Mucosa of stomach (tissue), 1 donor: ENCODE measurements around the gene FOXD4L6.
"Not testable (repeated sequence)": the region's sequence is repeated elsewhere in the genome, so short reads cannot be mapped to it uniquely, and the experiment has no call there.

Experiments
- H3K27me3 ChIP-seq: one replicate; pipeline ENCODE4 v1.7.0; 2013; ENCODE audit warnings: mild to moderate bottlenecking, low read length; ENCODE audit not compliant: control insufficient read depth, insufficient read depth
- H3K36me3 ChIP-seq: one replicate; pipeline ENCODE4 v1.7.0; 2013; ENCODE audit warnings: low read length; ENCODE audit not compliant: control insufficient read depth, insufficient read depth
- H3K4me1 ChIP-seq: one replicate; pipeline ENCODE4 v1.7.0; 2013; ENCODE audit warnings: mild to moderate bottlenecking, low read length; ENCODE audit not compliant: control insufficient read depth, insufficient read depth
- H3K4me3 ChIP-seq: one replicate; pipeline ENCODE4 v1.7.0; 2013; ENCODE audit warnings: low read length
- H3K9ac ChIP-seq: one replicate; pipeline ENCODE4 v1.7.0; 2013; ENCODE audit warnings: mild to moderate bottlenecking, low read length, moderate library complexity
- H3K9me3 ChIP-seq: one replicate; pipeline ENCODE4 v1.7.0; 2013; ENCODE audit warnings: mild to moderate bottlenecking, low read length, moderate library complexity; ENCODE audit not compliant: control insufficient read depth
- donor health status: Pancreatic carcinoma.

Gene FOXD4L6

DNA sequence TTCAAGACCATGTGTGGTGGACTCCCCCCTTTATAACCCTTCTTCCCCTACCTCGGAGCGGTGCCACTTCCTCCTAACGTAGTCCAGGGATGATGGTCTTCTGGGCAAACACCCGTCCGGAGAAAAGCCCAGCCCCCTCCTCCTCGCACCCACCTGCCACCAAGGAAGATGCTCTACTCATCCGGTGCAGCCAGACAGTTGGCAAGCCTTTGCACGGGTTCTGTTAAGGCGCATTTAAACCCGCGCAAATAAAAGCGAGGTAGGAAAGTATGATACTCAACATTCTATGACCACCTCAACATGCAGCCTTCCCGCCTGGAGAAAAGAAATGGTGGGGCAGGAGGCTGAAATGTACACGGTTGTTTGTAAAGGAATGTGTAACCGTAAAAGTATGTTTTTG is at the start of gene FOXD4L6:
Gene FOXD4L6, minus strand, starts transcription at position 101 of the 400 bp plus-strand sequence. CDS start 298 bp downstream, outside the sequence.
- H3K9me3 ChIP-seq, H3K4me1 ChIP-seq, H3K9ac ChIP-seq, H3K27me3 ChIP-seq, H3K4me3 ChIP-seq, H3K36me3 ChIP-seq: not testable (repeated sequence)

DNA sequence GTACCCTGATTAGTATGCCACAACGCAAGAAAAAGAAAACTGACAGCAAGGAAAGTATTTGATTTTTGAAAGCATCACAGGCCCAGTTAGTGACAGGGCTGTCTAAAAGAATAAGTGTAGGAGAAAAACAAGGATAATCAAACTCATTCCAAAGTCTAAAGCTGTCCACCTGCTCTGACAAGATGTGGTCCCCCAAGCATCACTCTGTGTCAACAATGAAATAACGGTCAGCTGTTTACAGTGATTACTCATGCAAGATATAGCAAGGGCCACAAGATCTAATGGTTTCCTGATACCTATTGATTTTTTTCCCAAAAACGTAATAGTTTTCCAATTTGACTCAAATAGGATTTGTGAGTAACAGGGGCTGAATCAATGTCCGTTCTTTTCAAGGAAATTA is 46.5 kb upstream of the FOXD4L6 start:
- H3K9me3 ChIP-seq, H3K27me3 ChIP-seq, H3K9ac ChIP-seq, H3K4me1 ChIP-seq, H3K36me3 ChIP-seq, H3K4me3 ChIP-seq: not testable (repeated sequence)

DNA sequence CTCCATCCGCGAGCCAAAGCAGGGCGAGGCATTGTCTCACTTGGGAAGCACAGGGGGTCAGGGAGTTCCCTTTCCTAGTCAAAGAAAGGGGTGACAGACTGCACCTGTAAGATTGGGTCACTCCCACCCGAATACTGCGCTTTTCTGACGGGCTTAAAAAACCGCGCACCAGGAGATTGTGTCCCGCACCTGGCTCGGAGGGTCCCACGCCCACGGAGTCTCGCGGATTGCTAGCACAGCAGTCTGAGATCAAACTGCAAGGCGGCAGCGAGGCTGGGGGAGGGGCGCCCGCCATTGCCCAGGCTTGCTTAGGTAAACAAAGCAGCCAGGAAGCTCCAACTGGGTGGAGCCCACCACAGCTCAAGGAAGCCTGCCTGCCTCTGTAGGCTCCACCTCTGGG is 21.6 kb upstream of the FOXD4L6 start:
- H3K4me3 ChIP-seq, H3K9me3 ChIP-seq, H3K4me1 ChIP-seq, H3K36me3 ChIP-seq, H3K27me3 ChIP-seq, H3K9ac ChIP-seq: not testable (repeated sequence)

DNA sequence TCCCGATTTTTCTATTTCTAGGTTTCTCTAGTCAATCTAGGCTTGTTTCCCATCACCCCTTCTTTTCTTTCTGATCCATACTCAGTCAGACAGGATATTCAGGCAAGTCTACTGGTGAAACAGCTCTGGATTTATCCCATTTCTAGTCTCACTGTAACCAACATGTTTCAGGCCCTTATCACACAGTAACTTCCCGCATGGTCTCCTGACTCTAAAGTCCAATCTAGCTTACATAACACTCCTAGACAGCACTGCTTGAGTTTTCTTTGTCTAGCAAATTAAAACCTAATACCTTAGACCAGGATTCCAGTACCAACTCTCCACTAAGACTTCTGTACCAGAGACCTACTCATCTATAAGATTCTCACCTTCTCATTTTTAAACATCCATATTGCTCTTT is 13.4 kb upstream of the FOXD4L6 start:
- H3K9ac ChIP-seq, H3K36me3 ChIP-seq, H3K4me3 ChIP-seq, H3K4me1 ChIP-seq, H3K9me3 ChIP-seq, H3K27me3 ChIP-seq: not testable (repeated sequence)

DNA sequence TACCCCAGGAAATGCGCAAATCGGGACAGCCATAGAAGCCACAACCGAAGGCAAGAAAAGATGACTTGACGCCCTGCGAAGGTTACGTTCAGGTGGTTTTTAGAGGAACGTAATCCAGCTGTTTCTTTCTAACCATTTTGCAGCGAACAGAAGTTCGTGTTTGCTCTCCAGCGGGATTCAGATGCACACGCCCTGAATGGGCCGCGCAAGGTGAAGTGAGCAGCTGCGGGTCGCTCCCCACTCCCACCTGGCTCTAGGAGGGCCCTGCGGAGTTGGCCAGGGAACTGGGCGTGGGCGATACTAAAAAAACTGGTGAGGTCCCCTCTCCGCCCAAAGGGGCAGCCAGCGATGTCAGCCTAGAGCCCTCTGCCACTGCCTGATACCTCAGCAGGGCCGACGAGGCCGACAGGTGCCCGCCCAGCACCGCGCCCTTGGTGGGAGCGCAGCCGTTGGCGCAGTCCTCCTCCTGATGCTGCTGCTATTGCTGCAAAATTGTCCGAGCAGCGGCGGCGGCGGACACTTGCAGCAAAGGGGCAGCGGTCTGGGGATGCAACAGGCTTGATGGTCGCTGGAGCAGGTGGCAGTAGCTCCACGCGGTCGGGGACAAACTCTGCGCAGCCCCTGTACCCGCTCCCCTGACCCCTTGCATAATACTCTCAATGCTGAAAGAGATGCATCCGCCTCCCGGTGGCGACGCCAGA is 1.6 kb downstream of the FOXD4L6 start:
- H3K9me3 ChIP-seq, H3K36me3 ChIP-seq, H3K27me3 ChIP-seq, H3K4me3 ChIP-seq, H3K4me1 ChIP-seq, H3K9ac ChIP-seq: not testable (repeated sequence)

DNA sequence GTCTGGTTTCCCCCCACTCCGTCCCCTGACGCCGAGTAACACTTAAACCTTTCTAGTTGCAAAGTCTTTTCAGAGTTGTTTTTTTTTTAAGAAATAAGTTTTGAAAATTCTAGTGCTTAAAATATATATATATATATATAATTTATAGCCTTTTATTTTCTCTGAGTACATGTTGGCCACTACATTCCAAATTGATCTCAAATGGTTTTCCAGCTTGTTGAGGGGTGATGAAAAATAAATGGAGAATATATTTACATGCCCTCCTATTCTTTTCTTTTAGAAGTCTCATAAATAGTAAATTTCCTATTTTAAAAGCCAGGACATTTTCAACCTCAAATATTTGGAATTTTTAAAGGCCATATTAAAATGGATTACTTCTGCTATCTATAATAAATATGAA is 2.5 kb downstream of the FOXD4L6 start:
- not testable (repeated sequence) for H3K4me1 ChIP-seq, H3K36me3 ChIP-seq, H3K9ac ChIP-seq, H3K9me3 ChIP-seq, H3K27me3 ChIP-seq, H3K4me3 ChIP-seq

DNA sequence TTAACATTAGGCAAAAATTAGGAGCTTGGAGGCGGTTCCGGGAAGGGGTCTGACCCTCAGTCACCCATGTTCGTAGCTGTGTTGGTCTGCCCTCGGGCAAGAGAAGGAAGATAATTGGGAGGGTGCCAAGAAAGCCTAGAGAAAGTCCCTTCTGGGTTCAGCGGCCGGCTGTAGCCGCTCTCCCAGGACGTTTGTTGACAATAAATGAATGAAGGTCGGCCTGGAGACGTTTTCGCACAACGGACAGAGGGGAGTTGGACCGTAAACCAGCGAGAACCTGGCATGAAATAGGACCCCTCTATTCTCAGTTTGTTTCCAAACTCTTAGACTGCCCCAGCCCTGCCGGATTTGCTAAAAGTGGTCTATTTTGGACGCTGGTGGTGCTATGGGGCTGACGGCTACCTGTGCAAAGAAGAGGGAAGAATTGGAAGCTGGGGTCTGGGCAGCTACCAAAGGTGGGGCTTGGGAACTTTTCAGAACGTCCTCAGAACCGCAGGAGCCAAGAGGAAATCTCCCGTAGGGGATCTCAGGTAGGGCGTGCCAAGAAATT is 3.3 kb downstream of the FOXD4L6 start:
- H3K27me3 ChIP-seq, H3K9ac ChIP-seq, H3K4me1 ChIP-seq: not testable (repeated sequence)

DNA sequence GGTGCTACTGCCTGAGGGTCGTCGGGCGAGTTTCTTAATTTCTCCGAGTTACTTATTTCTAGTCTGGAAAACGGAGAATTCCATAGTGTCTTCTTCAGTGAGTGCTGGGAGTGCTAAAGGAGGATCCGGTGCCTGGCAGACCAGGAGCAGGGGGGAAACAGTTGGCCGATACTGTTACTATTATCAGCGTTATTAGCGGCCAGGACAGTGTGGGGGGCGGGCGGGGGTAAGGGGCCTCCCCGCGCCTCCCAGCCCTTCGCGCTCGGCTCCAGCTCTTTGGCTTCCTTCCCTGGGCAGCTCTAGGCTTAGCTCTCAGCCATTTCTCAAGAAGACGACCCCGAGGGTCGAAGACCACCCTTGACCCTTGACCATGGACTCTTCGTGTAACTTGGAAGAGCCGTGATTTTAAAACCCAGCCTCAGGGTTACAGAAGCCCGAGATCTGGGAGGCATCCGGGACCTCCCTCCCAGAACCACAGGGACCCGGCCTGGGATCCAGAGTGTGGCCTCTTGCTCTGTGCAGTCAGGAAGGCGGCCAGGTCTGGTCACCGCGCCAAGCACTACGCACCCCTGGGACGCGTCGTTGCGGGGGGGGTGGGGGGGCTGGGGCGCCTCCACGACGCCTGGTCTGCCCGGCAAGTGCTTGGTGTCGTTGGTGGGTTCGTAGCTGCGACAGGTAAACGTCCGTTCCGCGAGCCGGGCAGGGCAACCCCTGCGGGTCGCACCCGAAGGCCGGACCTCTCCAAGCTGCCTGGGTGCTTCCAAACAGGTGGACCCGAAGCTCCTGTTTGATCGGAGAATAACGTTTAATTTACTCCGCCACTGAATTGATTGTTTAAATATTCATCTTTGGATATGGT is 4.0 kb downstream of the FOXD4L6 start:
- not testable (repeated sequence) for H3K9ac ChIP-seq, H3K36me3 ChIP-seq, H3K9me3 ChIP-seq, H3K4me3 ChIP-seq, H3K4me1 ChIP-seq, H3K27me3 ChIP-seq

More for the DNA sequence above, 3.3 kb downstream of the FOXD4L6 start:
- H3K4me3 ChIP-seq, H3K36me3 ChIP-seq, H3K9me3 ChIP-seq: not testable (repeated sequence)

DNA sequence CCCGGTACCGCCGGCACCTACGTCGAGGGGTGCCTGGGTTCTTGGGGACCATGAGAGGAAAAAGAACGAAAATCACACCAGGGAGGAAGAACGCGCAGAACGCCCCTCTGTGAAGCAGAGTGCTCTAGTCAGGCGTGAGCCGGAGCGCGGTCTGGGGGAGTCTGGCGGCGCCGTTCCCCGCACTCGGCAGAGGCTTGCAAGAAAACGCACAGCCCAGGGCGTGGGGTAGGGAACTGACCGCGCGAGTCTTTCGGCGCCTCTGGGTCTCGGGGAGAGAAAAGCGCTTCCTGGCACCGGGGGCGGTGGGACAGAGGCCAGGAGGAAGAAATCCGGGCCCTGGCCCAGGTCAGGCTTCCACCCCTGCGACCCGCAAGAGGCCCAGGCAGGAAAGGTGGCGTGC is 4.7 kb downstream of the FOXD4L6 start:
- not testable (repeated sequence) for H3K27me3 ChIP-seq, H3K9ac ChIP-seq, H3K9me3 ChIP-seq, H3K36me3 ChIP-seq, H3K4me1 ChIP-seq, H3K4me3 ChIP-seq

DNA sequence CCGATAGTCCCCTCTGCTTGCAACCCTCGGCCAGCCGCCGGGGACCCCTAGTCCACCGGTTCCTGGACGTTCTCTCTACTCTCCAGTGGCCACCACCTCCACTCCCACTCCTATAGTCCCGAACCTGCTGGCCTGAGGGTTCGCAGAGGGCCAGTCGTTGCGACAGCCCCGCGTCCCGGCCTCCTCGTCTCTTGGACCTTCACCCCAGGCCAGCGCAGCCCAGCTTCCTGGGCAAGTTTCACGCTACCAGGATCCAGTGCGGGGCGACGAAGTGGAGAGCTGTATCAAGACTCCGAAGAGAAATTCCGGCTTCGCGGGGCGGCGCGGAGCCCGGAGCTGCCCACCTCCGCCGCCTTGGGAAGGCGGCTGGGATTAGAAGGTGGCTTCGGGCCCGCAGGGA is 5.1 kb downstream of the FOXD4L6 start:
- H3K4me3 ChIP-seq, H3K27me3 ChIP-seq, H3K36me3 ChIP-seq: not testable (repeated sequence)

DNA sequence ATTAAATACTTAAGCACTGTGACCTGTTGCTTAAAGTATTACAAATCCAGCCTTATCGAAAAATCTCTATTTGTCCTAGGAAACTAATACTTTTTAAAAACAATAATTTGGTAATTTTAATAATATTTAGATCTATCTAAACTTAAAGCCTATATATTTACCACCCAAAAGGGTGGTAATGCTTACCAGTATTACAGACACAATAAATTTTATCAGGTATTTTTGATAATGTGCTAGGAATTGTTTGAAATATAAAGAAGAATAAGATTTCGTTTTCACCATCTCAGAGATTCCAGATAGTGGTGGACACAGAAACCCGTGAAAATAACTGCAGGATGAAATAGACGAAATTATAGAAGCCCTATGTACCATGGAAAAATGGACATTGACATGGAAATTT is 7.8 kb downstream of the FOXD4L6 start:
- H3K36me3 ChIP-seq, H3K27me3 ChIP-seq, H3K4me1 ChIP-seq, H3K4me3 ChIP-seq, H3K9me3 ChIP-seq, H3K9ac ChIP-seq: not testable (repeated sequence)

More for the DNA sequence above, 5.1 kb downstream of the FOXD4L6 start:
- not testable (repeated sequence) for H3K4me1 ChIP-seq, H3K9ac ChIP-seq, H3K9me3 ChIP-seq

DNA sequence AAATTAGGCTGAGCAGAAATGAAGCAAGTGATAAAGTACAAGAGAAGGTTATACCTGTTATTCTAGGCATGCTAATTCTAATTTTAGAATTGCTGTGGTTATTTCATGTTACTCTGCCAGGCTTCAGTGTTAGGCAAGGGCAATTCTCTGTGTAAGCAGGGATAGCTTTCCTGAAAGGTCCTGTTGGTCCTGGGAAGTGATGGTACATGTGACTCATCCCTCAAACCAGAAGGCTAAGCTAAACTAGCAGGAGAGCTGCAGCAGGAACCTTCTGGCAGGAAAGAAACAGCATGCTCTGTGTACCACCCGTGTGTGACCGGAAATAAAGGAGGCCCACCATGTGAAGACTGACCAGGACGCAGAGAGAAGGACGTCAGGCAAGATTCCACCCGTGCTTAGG is 8.8 kb downstream of the FOXD4L6 start:
- H3K27me3 ChIP-seq, H3K4me3 ChIP-seq, H3K9me3 ChIP-seq, H3K4me1 ChIP-seq, H3K36me3 ChIP-seq, H3K9ac ChIP-seq: not testable (repeated sequence)
